ENCODE measurements around the gene COX19.

DNA sequence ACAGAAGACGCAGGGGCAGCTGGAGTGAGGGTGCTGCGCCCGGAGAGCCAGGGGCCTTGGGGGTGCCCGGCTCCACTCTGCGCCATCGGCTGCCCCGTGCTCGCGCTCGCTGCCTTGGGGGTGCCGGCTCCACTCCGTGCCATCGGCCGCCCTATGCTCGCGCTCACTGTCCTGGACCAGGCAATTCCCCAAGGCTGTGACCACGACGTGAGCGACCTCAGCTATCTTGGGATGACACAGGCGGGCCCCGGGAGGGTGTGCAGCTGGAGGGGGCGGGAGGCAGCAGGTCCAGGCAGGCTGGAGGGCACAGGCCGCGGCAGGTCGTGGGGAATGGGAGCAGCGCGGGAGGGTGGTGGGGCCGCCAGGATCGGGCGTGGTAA lies 37.4 kb upstream of the COX19 start:
- TF ChIP-seq CTCF (conservative IDR thresholded peaks at IDR 0.05) (no peak), ZFX (IDR thresholded peaks at IDR 0.05) (no peak)

Measured in C4-2B (cell line).